HG03432 (cell line): ENCODE results near the gene HSPB6.
A peak's percentile ranks its signal among the peaks of the same experiment; 100 is the strongest.

Experiments used
- ATAC-seq: cut with Tn5 transposase; IDR thresholded peaks from one replicate; pipeline ENCODE4 v1.9.1; 2021; ENCODE audit warnings: mild to moderate bottlenecking, moderate library complexity; ENCODE audit not compliant: unreplicated experiment

HSPB6 gene

DNA sequence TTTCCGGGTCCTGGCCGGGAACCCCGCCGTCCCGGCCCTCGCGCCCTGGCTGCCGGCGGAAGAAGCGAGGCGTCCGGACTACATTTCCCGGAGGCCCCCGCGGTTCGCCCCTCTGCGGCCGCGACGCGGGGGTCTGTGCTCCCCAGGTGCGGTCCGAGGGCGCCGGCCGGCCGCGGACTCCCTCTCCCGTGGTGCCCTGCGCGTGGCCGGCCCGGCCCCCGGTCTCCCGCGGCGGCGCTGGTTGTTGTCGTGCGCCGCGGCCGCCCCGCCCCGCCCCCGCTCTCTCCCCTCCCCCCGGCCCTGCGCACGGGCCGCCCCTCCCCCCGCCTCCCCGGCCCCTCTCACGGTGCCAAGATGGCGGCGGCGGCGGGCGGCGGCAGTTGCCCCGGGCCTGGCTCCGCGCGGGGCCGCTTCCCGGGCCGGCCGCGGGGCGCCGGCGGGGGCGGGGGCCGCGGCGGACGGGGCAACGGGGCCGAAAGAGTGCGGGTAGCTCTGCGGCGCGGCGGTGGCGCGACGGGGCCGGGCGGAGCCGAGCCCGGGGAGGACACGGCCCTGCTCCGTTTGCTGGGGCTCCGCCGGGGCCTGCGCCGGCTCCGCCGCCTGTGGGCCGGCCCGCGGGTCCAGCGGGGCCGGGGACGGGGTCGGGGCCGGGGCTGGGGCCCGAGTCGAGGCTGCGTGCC lies 39.0 kb downstream of the HSPB6 start, which contains the start of gene KMT2B:
TSS of gene KMT2B (plus strand) at position 339 of the 680 bp plus-strand sequence. CDS start at position 355, 16 bp downstream.
- no peak for ATAC-seq

DNA sequence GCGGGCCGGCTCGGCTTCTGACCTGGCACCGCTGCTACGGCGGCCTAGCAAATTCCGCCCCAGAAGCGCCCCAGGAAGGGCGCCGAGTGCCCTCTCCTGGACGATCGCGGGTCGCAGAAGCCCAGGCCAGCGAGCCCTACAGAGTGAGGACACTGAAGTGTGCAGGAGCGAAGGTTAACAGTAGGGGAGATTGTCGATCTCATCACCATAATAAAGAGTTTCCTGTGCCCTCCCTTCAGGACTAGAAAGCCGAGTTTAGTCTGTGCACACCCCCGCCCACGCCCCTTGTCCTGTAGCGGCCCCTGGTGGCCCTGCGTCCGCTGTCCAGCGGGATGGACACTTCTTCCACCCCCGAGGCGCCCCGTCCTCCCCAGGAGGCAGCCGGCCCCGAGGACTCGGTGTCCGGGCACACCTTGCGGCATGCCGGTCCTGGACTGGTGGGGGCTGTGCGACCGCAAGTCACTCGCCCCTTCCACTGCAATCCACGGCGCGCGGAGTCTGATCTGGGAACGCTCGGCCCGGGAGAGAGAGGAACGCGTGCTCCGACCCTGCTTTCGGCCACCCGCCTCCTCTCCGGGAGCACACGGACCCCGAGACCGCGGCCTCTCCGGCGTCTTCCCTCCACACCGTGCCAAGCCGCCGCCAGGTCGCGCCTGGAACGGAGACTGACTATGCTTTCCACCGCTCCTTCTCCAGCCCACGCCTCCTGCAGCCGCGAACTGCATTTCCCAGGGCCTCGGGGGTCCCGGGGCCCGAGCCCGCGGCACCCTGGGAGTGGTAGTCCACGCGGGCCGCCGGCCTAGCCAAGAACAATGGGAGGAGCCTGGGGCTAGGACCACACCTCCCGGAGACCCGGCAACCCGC lies 39.8 kb downstream of the HSPB6 start:
- ATAC-seq, result peak; percentile 52

DNA sequence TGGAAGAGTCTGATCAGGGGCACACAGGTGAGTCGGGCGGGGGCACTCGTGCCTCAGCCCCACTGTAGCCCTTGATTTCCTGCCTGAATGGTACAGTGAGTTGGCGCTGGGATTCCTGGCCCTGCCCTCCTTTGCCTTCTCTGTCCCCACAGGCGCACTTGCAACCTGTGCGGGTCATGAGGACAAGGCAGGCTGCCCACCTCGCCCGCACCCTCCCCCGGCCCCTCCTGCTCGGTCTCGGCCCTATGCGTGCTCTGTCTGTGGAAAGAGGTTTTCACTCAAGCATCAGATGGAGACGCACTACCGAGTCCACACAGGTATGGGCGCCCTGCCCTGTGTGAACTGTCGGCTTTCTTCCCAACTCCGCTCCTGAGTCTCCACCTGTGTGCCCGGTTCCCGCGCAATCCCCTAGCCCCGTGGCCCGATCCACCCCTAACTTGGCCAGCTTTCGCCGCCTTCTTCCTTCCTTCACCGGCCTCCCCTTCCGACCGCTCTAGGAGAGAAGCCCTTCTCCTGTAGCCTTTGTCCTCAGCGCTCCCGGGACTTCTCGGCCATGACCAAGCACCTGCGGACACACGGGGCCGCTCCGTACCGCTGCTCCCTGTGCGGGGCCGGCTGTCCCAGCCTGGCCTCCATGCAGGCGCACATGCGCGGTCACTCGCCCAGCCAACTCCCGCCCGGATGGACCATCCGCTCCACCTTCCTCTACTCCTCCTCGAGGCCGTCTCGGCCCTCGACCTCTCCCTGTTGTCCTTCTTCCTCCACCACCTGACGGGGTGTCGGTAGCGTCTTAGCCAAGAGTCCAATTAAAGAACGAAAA lies 40.6 kb downstream of the HSPB6 start:
- ATAC-seq, result no peak

DNA sequence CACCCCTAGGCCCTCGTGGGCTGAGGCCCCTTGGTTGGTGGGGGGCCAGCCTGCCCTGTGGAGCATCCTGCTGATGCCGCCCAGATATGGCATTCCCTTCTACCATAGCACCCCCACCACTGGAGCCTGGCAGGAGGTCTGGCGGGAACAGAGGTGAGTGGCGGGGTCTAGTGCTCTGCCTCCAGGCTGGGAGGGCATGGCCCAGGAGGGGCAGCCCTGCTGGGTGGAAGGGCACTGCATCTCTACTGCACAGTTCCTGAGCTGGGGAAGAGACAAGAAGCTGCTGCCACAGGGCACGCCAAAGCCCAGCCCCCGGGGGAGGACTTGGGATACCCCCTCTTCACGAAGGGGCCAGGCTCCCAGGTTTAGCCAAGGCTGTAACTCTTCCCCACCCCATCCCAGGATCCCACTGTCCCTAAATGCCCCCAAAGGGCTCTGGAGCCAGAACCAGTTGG lies 41.4 kb downstream of the HSPB6 start:
- ATAC-seq, result no peak

DNA sequence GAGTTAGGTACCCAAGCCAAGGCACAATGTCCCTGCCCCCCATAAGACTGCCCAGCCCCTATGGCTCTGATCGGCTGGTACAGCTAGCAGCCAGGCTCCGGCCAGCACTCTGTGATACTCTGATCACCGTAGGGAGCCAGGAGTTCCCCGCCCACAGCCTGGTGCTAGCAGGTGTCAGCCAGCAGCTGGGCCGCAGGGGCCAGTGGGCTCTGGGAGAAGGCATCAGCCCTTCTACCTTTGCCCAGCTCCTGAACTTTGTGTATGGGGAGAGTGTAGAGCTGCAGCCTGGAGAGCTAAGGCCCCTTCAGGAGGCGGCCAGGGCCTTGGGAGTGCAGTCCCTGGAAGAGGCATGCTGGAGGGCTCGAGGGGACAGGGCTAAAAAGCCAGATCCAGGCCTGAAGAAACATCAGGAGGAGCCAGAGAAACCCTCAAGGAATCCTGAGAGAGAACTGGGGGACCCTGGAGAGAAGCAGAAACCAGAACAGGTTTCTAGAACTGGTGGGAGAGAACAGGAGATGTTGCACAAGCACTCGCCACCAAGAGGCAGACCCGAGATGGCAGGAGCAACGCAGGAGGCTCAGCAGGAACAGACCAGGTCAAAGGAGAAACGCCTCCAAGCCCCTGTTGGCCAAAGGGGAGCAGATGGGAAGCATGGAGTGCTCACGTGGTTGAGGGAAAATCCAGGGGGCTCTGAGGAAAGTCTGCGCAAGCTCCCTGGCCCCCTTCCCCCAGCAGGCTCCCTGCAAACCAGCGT lies 42.1 kb downstream of the HSPB6 start:
- no peak for ATAC-seq

DNA sequence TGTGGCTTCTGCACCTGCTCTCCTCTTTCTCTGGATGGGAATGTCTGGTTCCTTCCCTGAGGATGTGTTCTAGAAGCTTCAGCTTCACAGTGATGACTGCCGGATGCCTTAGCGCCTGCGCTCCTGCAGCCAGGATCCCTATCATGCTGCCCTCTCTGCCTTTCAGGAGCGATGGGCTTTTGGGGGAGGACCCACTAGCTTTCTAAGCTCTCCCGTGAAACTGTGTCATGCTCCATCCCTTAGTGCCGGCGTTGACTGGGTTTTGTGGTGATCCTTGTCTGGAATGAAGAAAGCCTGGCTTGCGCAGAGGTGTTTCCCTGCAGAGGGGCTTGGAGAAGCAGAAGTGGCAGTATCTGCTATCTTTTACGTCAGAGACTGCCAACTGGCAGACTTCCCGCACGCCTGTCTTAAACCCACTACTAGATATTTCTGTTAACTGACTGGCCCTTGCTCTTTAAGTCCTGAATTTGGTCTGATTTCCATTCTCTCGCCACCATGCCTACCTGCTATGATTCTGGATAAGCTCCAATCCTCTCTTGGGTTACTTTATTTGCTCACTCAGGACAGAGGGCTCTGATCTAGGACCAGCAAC lies 42.8 kb downstream of the HSPB6 start:
- ATAC-seq, result no peak

DNA sequence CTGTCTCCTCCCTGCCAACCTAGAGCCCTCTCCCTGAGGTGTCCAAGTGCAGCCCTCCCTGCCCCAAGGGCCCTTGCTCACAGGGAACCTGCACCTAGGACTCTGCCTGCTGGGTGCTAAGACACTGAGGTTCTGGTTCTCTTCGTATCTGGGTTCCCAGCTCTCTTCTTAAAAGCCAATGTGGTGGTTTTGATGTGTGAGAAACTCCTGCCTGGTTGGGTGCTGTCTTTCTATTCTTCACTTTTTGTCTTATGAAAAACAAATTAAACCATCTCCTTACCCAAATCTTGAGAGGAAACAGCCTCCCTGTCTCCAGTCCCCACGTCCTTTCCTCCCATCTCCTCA lies 43.4 kb downstream of the HSPB6 start:
- ATAC-seq, result no peak

DNA sequence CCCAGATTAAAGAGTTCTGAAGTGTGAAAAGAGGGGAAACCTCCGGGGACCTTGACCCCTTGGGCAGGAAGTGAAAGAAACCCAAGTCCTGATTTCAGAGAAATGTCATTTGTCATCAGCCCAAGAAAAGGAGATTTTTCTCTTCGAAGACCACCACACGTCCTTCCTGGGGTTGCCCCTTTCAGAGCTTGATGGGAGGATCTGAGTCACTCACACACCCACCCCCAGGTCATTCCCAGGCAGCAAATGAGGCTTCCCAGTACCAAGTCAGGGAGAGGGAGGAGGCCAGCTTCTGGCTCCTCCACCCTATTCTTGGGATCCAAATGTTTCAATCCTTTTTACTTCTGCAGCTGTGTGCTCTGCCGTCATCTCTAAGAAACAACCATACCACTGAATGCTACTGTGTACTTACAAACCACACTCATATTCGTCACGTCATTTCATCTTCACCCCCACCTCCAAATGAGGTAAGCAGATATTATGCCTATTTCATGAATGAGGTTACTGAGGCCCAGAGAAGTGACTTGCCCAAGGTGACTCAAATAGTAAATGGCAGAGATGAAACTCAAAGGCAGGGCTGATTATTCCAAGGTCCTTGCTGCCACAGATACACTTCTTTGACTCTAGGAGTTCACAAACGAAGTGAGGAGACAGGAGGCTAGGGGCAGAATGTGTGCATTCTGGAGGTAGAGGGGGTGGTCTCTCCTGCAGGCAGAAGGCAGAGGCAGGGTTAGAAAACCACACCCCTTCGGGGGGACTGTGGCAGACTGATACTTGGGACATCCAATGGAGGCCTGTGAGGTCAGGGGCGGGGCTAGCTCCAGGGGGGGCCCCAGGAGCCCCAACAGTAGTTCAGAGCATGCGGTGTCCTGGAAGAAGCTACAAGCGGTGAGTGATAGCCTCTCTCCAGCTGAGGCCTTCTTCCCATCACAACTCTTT lies 44.0 kb downstream of the HSPB6 start:
- peak; percentile 7 for ATAC-seq

DNA sequence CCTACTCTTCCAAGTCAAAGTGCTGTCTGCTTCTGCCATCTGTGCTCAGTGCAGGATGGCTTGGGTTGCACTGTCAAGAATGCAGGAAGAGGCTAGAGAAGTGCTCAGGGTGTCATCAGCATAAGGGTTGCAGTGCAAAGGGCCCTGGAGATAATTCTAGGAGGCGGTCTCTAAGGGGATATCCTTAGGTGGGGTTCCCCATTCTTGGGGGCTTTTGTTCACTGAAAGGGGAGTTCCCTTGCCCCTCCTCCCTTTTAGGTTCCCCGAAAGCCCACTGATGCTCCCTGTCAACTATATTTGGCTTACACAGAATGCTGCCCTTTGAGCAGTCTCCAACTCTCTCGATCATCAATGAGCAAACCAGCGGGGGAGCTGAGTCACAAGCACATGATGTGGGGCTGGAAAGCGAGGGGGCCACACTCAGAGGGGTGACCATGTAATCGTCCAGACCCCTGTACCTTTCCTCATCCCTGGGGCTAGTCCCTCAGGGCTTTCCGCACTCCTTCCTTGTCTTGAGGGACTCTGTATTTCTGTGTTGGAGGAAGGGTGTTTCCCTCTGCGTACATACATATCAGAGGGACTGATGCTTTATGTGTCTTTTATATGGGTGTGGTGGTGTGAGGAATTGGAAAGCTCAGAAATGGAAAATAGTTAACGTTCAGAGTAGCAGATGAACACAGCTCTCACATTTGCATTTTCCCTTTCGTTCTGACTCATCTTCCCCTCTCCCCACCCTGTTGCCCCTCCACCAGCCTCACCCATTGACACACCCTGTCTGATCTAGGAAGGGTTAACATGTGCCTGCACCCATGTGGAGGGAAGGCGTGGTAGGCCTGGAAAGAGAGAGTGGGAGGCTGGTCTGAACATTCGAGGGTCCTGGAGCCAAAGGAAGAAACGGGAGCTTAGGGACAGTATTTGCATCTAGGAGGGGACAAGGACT lies 45.8 kb downstream of the HSPB6 start:
- peak; percentile 35 for ATAC-seq

DNA sequence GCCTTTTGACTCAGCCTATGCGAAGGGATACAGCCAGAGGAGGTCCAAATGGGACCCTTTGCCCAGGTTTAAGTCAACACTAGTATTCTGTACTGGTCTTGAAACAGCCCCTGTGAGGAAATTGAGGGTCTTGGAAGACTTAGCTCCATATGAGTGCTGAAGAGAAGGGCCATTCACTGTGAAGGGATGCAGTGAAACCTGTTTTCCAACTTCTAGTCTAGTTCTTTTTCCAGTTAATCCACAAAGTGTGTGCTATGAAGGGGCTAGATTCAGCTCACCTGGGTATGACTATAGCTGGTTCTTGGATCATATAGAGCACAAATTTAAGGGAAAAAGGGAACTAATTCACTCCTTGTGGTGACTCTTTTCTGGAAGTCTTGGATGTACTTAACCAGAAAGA lies 48.4 kb downstream of the HSPB6 start:
- ATAC-seq, result no peak
